ENCODE measurements around the gene MASP1.
A peak's percentile ranks its signal among the peaks of the same experiment; 100 is the strongest.
"Not testable (repeated sequence)": the region's sequence is repeated elsewhere in the genome, so short reads cannot be mapped to it uniquely, and the experiment has no call there.

The MASP1 gene

GRCh38 chr3:187222801-187223200 is 68.7 kb downstream of the MASP1 start:
- DNase-seq: no peak

GRCh38 chr3:187215460-187215859 is 76.1 kb downstream of the MASP1 start:
- no peak for DNase-seq

GRCh38 chr3:187213616-187214015 is 77.9 kb downstream of the MASP1 start:
- DNase-seq: no peak

GRCh38 chr3:187212705-187213104 is 78.8 kb downstream of the MASP1 start:
- DNase-seq: no peak

- no peak for DNase-seq
Measured at GRCh38 chr3:187212196-187212545, 79.4 kb downstream of the MASP1 start.

- DNase-seq: no peak
Measured at GRCh38 chr3:187211532-187212195, 79.9 kb downstream of the MASP1 start.

- no peak for DNase-seq
Measured at GRCh38 chr3:187210545-187211327, 80.8 kb downstream of the MASP1 start.

GRCh38 chr3:187210091-187210490 is 81.4 kb downstream of the MASP1 start:
- no peak for DNase-seq

GRCh38 chr3:187209491-187209890 is 82.0 kb downstream of the MASP1 start:
- no peak for DNase-seq

GRCh38 chr3:187208159-187208558 is 83.4 kb downstream of the MASP1 start:
- DNase-seq: no peak

- DNase-seq: no peak
Measured at GRCh38 chr3:187207624-187208023, 83.9 kb downstream of the MASP1 start.

GRCh38 chr3:187207062-187207461 is 84.5 kb downstream of the MASP1 start:
- DNase-seq: no peak

GRCh38 chr3:187205683-187206082 is 85.9 kb downstream of the MASP1 start:
- no peak for DNase-seq

GRCh38 chr3:187199463-187200050 is 92.0 kb downstream of the MASP1 start:
- DNase-seq: not testable (repeated sequence)

- no peak for DNase-seq
Measured at GRCh38 chr3:187198490-187198889, 93.0 kb downstream of the MASP1 start.

- DNase-seq: no peak
Measured at GRCh38 chr3:187197335-187197649, 94.2 kb downstream of the MASP1 start, which contains the start of gene RTP1. TSS of gene RTP1 (plus strand) at chr3:187197486. CDS start at chr3:187197516, 30 bp downstream.

- DNase-seq: peak; percentile 32
Measured at GRCh38 chr3:187196573-187197334, 94.8 kb downstream of the MASP1 start.

GRCh38 chr3:187193181-187193580 is 98.4 kb downstream of the MASP1 start:
- DNase-seq: peak; percentile 4

GRCh38 chr3:187191271-187191670 is 100.3 kb downstream of the MASP1 start:
- peak; percentile 7 for DNase-seq

- DNase-seq: peak; percentile 12
Measured at GRCh38 chr3:187188931-187189330, 102.6 kb downstream of the MASP1 start.

GRCh38 chr3:187186801-187187421 is 104.6 kb downstream of the MASP1 start:
- DNase-seq: peak; percentile 79

GRCh38 chr3:187186375-187186774 is 105.2 kb downstream of the MASP1 start:
- DNase-seq: no peak

GRCh38 chr3:187185759-187186158 is 105.8 kb downstream of the MASP1 start:
- peak; percentile 60 for DNase-seq

All from islet precursor cell (in vitro differentiated cells).